A549 (cell line): Measurements from ENCODE around the gene ATXN3L.

Source experiments
- MYC ChIP-seq: IDR thresholded peaks from 2 replicates; pipeline ENCODE4 v1.6.1; 2012; ENCODE audit warnings: mild to moderate bottlenecking, inconsistent platforms, low read length, improper control_type of control experiment, borderline replicate concordance
- POLR2A ChIP-seq: IDR thresholded peaks from 2 replicates; pipeline ENCODE4 v1.6.1; 2012; ENCODE audit warnings: mild to moderate bottlenecking, low read length
- TF ChIP-seq, protein P1 (sequence below): fragments of >200 bp; sonication (Bioruptor Twin); formaldehyde crosslinking; IDR thresholded peaks from 3 replicates; pipeline ENCODE4 v1.5.1; 2016
- TF ChIP-seq, protein P2 (sequence below): IDR thresholded peaks from 2 replicates; pipeline ENCODE4 v1.6.1; 2012
- TF ChIP-seq, protein P3 (sequence below): fragments of 200-600 bp; sonication (generic); IDR thresholded peaks from 2 replicates; pipeline ENCODE4 v1.6.1; 2016; ENCODE audit warnings: antibody characterized with exemption, mild to moderate bottlenecking, moderate library complexity

DNA sequence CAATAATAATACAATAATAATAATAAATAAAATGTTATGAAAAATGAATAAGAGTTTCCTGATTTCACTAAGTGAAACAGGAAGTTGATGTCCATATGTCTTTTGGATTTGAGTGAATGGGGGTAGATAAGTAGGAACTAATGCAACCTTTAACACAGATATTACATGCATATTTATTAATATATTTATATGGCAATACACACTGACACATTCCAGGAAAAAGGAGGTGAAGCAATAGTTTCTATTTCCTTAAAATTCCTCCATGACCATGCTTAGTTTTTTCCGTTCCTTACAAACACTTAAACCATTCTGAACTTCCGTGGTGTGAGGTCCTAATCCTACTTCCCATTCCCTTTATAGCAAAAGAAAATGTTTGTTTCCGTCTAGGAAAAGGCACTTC, 48.3 kb downstream of the ATXN3L start:
- TF ChIP-seq, protein P1, sequence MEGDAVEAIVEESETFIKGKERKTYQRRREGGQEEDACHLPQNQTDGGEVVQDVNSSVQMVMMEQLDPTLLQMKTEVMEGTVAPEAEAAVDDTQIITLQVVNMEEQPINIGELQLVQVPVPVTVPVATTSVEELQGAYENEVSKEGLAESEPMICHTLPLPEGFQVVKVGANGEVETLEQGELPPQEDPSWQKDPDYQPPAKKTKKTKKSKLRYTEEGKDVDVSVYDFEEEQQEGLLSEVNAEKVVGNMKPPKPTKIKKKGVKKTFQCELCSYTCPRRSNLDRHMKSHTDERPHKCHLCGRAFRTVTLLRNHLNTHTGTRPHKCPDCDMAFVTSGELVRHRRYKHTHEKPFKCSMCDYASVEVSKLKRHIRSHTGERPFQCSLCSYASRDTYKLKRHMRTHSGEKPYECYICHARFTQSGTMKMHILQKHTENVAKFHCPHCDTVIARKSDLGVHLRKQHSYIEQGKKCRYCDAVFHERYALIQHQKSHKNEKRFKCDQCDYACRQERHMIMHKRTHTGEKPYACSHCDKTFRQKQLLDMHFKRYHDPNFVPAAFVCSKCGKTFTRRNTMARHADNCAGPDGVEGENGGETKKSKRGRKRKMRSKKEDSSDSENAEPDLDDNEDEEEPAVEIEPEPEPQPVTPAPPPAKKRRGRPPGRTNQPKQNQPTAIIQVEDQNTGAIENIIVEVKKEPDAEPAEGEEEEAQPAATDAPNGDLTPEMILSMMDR = no peak
- TF ChIP-seq POLR2A (no peak), MYC (no peak)
- TF ChIP-seq, protein P2, sequence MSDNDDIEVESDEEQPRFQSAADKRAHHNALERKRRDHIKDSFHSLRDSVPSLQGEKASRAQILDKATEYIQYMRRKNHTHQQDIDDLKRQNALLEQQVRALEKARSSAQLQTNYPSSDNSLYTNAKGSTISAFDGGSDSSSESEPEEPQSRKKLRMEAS = no peak
- TF ChIP-seq, protein P3, sequence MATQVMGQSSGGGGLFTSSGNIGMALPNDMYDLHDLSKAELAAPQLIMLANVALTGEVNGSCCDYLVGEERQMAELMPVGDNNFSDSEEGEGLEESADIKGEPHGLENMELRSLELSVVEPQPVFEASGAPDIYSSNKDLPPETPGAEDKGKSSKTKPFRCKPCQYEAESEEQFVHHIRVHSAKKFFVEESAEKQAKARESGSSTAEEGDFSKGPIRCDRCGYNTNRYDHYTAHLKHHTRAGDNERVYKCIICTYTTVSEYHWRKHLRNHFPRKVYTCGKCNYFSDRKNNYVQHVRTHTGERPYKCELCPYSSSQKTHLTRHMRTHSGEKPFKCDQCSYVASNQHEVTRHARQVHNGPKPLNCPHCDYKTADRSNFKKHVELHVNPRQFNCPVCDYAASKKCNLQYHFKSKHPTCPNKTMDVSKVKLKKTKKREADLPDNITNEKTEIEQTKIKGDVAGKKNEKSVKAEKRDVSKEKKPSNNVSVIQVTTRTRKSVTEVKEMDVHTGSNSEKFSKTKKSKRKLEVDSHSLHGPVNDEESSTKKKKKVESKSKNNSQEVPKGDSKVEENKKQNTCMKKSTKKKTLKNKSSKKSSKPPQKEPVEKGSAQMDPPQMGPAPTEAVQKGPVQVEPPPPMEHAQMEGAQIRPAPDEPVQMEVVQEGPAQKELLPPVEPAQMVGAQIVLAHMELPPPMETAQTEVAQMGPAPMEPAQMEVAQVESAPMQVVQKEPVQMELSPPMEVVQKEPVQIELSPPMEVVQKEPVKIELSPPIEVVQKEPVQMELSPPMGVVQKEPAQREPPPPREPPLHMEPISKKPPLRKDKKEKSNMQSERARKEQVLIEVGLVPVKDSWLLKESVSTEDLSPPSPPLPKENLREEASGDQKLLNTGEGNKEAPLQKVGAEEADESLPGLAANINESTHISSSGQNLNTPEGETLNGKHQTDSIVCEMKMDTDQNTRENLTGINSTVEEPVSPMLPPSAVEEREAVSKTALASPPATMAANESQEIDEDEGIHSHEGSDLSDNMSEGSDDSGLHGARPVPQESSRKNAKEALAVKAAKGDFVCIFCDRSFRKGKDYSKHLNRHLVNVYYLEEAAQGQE = no peak
